Kidney glomerular epithelial cell (primary cell): Measurements from ENCODE around the gene AACS.

Experiments used
- DNase-seq: peaks from one replicate; lab custom pipeline; 2025; lab: John Stamatoyannopoulos, UW

AACS gene

DNA sequence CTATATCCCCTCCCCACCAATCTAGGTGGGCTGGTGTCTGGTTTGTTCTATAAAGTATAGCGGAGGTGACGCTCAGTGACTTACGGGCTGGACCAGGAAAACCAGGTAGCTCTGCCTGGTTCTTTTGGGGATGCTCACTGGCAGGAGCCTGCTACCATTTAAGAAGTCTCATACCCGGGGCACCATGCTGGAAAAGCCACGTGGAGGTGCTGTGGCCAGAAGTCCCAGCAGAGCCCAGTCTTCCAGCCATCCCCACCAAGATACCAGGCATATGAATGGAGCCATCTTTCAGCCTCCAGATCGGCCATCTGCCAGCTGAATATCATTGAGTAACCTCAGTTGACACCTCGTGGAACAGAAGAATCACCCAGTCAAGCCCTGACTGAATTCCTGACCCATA, 87.2 kb downstream of the AACS start:
- DNase-seq: no peak

DNA sequence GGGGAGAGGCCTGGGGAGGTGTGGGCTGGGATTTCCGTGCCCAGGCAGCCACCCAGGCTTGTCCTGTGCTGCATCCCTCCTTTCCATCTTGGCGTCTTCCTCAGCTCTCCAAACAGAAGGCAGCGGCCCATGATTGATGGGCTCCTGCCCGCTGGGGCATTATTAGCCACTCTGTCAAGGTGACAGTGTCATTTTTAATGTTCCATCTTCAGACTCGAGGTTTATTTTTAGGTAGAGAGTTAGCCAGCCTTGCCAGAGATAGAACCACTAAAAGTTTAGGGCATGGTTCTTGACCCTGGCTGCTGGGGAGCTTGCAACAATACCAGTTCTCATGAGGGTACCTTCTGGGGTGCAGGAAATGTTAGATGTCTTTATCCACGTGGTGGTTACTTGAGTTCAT, 90.1 kb downstream of the AACS start:
- DNase-seq: no peak

DNA sequence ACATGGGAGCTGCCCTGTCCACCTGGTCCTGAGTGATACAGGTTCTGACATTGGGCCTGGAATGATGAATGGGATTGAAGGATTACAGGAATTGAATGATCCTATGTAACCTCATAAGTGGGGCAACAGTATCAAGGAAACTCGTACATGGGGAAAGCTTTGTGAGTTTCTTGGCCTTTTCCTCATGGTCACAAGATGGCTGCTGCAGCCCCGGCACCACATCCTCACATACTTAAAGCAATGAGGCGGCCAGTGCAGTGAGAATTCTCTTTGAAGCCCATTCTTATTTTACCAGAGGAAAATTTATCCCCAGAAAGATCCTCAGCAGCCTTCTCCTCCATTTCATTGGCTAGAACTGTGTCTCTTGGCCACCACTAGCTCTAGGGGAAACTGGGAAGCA, 91.9 kb downstream of the AACS start:
- no peak for DNase-seq

DNA sequence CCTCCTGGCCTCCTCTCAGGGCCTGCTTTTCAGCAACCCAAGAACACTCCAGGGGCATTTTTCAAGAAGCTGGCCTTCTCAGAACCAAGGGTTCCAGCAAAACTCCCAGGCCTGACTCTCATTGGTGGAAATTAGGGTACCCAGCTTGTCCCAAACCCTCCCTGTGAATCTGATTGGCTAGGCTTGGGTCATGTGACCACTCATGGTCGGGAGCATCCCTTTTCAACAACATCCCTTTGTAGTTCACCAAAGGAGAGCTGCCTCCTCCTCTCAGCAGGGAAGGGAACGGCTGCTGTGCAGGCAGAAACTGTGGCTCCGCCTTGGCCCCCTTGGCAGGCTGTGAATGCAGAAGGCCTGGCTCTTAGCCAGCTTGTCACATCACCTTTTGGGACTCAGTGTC, 94.5 kb downstream of the AACS start:
- no peak for DNase-seq

- no peak for DNase-seq
Measured at GRCh38 chr12:125160281-125160955, 95.2 kb downstream of the AACS start.

DNA sequence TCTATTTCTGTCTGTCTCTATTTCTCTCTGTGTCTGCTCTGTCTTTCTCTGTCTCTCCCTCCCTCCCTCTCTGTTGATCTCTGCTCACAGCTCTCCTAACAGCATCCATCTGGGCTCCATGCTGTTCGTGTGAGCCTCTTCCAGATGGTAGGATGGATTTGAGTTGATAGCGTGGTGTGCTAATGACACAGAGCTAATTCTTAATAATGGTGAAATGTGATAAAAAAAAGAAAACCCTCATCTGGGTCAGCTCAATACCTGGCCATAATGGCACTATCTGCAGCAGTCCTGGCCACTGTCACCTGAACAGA, 96.4 kb downstream of the AACS start:
- no peak for DNase-seq

GRCh38 chr12:125162489-125163028, 97.3 kb downstream of the AACS start:
- no peak for DNase-seq

- no peak for DNase-seq
Measured at GRCh38 chr12:125163148-125163547, 97.9 kb downstream of the AACS start.

DNA sequence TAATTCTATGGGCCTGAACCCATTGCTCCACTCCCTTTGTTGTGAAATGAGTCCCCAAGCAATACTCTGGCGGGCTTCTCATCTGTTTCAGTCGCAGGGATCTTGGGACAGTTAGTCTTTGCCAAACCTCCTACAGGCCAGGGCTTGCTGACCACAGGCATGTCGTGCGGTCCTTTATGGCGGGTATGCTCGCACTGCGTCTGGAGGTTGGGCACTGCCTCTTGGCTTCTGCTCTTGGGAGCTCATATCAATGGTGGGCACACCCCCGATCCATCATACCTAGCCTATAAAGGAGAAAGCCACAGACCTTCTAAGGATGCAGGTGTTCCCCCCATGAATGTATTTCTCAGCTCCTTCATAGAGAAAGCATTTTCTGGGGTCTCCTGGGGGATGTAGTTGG, 99.3 kb downstream of the AACS start:
- no peak for DNase-seq

DNA sequence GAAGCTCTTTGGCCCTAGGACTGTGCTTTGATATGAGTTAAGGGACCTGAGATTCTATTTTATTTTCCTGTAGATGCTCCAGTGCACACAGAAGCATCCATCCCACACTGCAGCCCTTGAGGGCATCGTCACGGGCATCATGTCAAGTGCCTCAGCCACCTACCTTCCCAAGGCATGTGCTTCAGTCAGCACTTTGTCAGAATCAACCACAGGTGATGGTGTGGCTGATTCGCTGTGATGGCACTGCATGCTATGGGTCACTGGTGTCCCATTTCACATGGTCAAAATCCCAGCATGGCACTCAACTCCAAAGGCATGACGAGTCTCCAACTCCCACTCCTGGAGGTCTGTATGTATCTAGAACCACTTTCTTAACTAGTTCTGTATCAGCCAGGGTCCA, 100.8 kb downstream of the AACS start:
- DNase-seq: peak; percentile 36

- DNase-seq: no peak
Measured at GRCh38 chr12:125167658-125168057, 102.4 kb downstream of the AACS start.

DNA sequence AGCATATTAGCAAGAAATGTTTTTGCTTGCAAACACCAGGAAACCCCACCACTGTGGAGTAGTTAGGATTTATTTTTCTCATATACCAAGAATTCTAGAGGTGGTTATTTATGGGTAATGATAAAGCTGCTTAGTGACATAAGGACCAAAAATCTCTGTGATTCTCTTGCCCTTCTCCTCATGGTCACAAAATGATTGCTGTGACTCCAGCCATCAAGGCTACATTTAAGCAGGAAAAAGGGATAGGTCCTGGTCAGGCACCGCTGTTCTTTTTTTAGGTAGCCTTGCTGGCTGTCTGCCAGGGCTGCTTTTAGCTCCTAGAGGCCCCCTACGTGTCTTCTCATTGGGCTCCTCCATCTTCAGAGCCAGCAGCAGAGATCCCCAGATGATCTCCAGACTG, 104.2 kb downstream of the AACS start:
- no peak for DNase-seq

DNA sequence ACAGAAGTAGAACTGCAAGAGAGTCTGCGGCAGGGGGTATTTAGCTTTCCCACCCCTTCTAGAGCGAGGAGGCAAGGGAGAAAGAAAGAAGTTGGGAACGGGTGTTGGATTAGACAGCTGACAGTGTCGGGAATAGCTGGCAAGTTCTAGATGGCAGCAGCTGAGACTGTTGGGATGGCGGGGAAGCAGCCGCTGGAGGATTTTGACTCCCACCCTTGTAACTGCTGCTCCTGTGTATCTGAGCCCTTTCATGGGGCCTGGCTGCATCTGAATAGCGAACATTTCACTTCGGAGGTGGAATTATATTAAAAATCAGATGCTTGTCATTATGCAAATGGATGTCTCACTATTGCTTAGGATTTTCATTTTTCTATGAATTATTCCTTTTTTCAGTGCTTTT, 104.6 kb downstream of the AACS start:
- no peak for DNase-seq

DNA sequence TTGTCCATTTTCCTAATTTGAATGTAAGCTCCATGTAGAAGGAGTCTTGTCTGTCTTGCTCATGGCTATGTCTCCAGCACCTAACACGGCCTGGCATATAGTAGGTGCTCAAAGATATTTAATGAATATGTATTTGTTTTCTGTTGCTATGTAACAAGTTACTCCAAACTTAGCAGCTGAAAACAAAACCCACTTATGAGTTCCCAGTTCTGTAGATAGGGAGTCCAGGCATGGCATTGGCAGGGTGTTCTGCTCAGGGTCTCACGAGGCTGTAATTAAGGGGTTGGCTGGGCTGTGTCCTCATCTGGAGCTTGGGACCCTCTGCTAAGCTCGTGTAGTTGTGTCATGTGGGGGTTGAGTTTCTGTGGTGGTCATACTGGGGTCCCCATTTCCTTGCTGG, 106.0 kb downstream of the AACS start:
- DNase-seq: no peak

DNA sequence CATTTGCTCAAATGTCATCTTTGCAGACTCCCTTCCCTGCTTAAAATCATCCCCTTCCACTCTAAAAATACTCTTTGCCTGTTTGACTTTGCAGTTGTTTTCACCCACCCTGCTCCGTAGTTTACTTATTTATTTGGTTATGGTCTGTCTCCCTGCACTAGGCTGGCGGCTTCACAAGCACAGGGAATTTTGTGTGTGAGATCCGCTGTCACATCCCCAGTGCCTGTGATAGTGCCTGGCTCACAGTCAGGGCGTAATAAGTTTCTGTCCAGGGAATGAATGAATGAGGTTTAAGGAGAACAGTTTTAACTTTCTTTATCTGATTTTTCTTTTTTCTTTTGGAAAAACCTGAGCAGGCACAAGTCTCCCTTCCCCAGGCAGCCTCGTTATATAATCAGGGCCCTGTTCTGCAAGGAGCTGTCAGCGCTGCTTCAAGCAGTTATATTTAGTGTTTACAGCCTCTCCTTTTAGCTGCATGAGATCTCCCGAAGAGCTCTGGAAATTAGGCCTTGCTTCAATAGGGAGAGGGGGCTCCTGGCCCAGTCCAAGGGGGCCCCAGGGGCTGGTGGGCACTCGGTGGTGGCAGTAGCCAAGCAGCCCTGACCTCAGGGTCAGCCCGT, 107.1 kb downstream of the AACS start:
- DNase-seq: no peak

DNA sequence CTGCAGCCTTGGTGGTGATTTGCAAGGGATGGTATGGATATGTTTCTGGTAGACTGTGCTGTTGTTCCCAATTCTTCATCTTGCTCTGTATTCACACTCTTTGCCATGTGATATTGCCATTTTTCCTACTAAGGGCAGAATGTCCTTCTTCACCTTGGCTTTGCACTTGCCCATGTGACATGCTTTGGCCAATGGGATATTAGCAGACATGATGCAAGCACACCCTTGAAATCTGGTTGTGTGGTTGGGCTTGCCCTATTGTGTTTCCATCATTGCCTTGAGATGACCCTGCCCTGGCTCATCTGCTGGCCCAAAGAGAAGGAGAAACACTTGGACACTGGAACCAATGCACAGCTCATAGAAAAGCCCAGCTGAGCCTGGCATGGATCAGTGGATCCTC, 110.3 kb downstream of the AACS start:
- DNase-seq: no peak

DNA sequence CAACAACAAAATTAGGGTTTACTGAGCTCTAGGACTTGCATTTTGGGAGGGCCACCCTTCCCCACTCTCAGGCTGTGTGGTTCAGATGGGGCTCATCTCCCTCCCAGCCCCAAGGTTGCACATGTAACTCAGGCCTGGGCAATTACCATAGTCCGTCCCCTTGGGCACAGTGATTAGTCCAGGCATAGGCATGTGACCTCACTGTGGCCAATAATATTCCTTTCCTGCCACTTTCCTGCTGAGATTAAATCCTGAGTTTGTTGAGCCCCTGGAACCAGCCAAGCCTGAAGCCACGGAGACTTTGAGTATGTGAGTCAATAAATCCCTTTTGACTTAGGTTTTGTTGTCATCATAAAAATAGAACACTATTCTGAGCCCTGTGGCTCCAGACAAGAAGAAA, 113.0 kb downstream of the AACS start:
- DNase-seq: no peak

DNA sequence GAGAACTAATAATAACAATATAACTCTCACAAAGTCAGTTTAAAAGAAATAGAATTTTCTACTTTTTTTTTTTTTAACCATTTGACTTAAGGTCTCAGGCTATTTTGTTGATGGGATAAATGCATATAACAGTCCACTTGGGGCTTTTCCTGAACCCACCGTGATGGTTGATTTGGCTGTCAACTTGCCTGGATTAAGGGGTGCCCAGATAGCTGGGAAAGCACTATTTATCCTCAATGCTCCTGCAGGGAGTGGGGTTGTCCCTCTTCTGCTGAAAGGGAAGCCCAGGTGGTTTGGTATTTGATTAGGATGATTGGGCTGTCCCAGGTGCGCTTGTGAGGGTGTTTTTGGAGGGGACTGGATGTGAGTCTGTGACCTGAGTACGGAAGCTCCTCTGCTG, 114.9 kb downstream of the AACS start:
- DNase-seq: no peak

- no peak for DNase-seq
Measured at GRCh38 chr12:125181107-125181506, 115.9 kb downstream of the AACS start.

DNA sequence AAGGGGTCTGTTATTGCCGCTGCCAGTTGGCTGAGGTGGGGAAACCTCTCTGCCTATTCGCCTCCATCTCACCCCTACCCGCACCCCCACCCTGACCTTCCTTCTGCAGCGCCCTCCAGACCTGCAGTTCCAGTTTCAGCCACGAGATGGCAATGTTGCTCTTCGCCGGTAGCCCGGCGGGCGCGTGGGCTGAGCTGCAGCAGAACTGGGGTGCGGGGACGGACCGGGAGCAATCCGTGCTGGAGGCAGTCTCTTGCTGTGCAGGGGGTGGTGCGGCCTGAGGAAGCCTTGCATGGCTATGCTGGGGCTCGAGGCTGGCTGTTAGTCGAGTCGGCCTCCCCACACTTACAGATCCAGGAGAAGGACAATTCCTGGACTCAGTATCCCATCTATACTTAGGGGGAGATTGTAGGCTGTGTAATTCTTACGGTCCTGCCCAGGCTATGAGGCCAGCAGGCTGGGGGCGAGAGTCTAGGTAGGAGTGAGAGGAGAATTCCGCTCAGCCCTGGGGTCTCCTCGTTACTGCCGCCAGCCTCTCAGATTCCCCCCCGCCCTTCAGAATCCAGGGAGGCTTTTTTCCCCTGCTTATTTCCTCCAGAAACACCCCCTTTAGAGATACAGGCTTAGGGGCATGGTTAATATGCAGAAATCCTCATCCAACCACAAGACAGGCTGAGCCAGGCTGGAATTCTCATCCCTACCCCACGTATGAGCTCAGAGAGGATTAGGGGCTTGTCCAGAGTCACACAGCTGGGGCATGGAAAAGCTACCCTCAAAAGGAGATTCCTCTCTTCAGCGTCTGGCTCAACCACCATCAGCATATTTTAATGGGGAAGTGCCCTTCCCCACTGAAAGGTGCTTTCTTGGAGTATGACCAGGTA, 118.2 kb downstream of the AACS start:
- DNase-seq: peak; percentile 43

DNA sequence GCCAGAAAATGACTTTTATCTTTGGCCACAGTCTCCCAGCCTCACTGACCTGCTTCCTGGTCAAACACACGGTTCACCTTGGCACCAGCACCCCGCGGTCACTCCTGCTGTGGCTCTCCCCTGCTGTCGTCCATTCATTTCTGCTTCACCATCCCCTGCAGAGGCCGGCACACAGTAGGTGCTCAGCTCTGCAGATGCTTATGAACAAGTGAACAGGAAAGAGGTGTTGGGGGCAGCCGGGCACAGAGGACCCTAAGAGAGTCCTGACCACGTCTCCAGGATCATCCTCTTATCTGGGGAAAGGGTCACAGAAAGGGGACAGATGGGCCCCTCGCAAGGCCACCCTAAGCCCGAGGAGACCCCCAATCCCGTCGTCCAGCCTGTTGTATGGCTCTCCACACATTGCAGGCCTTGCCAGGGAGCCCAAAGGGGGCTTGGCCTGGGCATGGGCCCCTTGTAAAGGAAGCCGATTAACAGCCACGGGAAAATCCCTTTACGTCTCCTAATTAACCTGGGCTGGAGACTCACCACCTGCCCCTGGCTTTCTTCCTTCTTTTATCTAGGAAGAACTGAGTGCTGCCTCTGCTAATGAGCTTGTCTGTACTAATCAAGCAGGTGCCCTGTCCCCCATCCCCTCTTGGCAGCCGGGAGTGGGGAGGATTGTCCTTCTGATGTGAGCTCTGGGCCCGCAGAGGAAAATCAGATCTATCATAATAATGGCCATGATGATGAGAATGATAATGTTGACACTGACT, 119.2 kb downstream of the AACS start:
- no peak for DNase-seq

DNA sequence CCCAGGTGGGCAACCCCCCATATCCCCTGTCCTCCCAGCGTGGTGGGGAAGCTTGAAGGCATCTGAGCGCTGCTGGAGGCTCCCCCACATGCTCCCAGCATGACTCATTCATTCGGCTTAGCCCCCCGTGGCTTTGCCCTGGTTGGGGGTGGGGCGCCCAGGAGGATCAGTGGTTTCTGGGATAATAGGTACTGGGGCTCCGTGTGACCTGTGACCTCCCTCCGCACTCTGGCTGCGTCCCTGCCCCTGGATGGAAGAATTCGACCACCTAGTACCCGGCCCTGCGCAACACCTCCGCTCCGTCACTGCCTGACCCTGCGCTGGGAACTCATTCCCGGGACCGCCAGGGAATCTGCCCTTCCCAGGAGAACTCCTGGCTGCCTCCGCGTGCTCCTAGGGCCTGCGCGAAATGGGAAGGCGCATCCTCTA, 120.1 kb downstream of the AACS start:
- DNase-seq: no peak
